Pancreas (tissue), 10 donors: Measurements from ENCODE around the gene BAIAP2L1. TPM values are rescaled to one million over a fixed set of nuclear protein-coding genes. Genes with fewer than 3 reads are reported as not detected.
A peak's percentile ranks its signal among the peaks of the same experiment; 100 is the strongest.

Experiments used
- ATAC-seq, 4 donors: fragments of 200-7000 bp; cut with Tn5 transposase; one replicate each; pipeline versions ENCODE4 v1.8.0 to v1.9.1; 2020; ENCODE audit warnings: mild to moderate bottlenecking in 4 of 4, moderate library complexity in 4 of 4
- DNase-seq, 6 donors: peaks; one replicate each; pipeline ENCODE4 v3.0.0-alpha.2; 2020
- FAIRE-seq: peaks from 2 replicates; lab custom pipeline; 2012; peaks lifted over from hg19 to GRCh38; lab: Jason Lieb, UNC
- H3K27ac ChIP-seq, 4 donors: fragments of 200-600 bp; sonication (generic); 1 replicate in 3 of 4; 2 replicates in 1 of 4; pipeline versions ENCODE4 v1.5.0 to v1.8.0; 2020
- H3K27me3 ChIP-seq, 4 donors: fragments of 200-600 bp; one replicate each; pipeline ENCODE4 v1.8.0; 2021
- H3K36me3 ChIP-seq, 3 donors: fragments of 200-600 bp; sonication (generic) in 1 of 3; one replicate each; pipeline versions ENCODE4 v1.5.0 to v1.8.0; 2020 to 2021
- H3K4me1 ChIP-seq, 3 donors: fragments of 200-600 bp; one replicate each; pipeline ENCODE4 v1.8.0; 2021
- H3K4me3 ChIP-seq, 4 donors: fragments of 200-600 bp; sonication (generic) in 2 of 4; one replicate each; pipeline versions ENCODE4 v1.5.0 to v1.8.0; 2020 to 2021
- H3K9me3 ChIP-seq, 4 donors: fragments of 200-600 bp; one replicate each; pipeline ENCODE4 v1.8.0; 2021
- WGBS, 2 donors: extraction: QIAGEN DNeasy Blood & Tissue Kit; methylation state at CpG; one replicate each; pipeline ENCODE4 v1.1.7; 2013; 5-methylcytosine and 5-hydroxymethylcytosine counted together
- intact Hi-C, 3 donors: fragments of 100-400 bp; cut with DNase I; formaldehyde crosslinking; loops; one replicate each; pipeline versions ENCODE4 v1.11.1 to v1.14.2; 2022
- polyA plus RNA-seq, 2 donors: library from polyadenylated mRNA; stranded (reverse); fragments of 200-250 nt; gene quantifications; one replicate each; pipeline ENCODE4 v1.2.3, GENCODE V29; 2013
- total RNA-seq, 6 donors: library from RNA; stranded (reverse); fragmentation: NEBNext Ultra II Directional in 4 of 6; extraction: Animal tissue kit (Norgen Biotek cat#: 25700) in 4 of 6; gene quantifications; one replicate each; pipeline versions ENCODE4 v1.2.1 to v1.2.4, GENCODE V29; 2021 to 2023
- TF ChIP-seq, protein P1 (sequence below), 4 donors: fragments of 200-600 bp; sonication (generic) in 3 of 4; IDR thresholded peaks; one replicate each; pipeline versions ENCODE4 v1.5.0 to v1.8.0; 2021; ENCODE audit warnings: antibody characterized with exemption in 4 of 4
- donor health status: healthy with polysubstance abuse.
- donor health status: DM: no; HTN: no; CAD: no; lungs with moderate emphysema.
- donor health status: DM: no; HTN: no; CAD: no.
- donor health status: control.
- donor health status: control.
- donor health status: Bipolar disorder and iron deficiency.
- donor health status: DM: yes; HTN: yes; CAD: no.
- donor health status: DM: no; HTN: no; CAD: no.
- donor health status: DM: no; HTN: no; CAD: no.
- donor health status: DM: yes; HTN: yes; CAD: no.

Gene BAIAP2L1
- total and polyA plus RNA-seq, 8 donors, result 17.9 to 31.5 (median 22.2) TPM

GRCh38 chr7:98249106-98249505, 151.8 kb downstream of the BAIAP2L1 start:
- Histone ChIP-seq H3K4me3 (no peak overlapping the region), H3K4me1 (peaks cover 0 to 20% (median 14%) of the 10 kb centered on the region in 3 donors), H3K9me3 (no peaks in the 10 kb centered on the region), H3K36me3 (no peaks in the 10 kb centered on the region), H3K27me3 (no peaks in the 10 kb centered on the region), H3K27ac (peak overlapping the region in 2 of 4 donors; percentile 6 to 35)
- DNase-seq, result no peak
- intact Hi-C loops, result no loop called here
- TF ChIP-seq, protein P1, sequence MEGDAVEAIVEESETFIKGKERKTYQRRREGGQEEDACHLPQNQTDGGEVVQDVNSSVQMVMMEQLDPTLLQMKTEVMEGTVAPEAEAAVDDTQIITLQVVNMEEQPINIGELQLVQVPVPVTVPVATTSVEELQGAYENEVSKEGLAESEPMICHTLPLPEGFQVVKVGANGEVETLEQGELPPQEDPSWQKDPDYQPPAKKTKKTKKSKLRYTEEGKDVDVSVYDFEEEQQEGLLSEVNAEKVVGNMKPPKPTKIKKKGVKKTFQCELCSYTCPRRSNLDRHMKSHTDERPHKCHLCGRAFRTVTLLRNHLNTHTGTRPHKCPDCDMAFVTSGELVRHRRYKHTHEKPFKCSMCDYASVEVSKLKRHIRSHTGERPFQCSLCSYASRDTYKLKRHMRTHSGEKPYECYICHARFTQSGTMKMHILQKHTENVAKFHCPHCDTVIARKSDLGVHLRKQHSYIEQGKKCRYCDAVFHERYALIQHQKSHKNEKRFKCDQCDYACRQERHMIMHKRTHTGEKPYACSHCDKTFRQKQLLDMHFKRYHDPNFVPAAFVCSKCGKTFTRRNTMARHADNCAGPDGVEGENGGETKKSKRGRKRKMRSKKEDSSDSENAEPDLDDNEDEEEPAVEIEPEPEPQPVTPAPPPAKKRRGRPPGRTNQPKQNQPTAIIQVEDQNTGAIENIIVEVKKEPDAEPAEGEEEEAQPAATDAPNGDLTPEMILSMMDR (IDR thresholded peaks at IDR 0.05), result no peak
- 80 to 83% methylated on average over 6 of the region's 6 CpGs for WGBS, 2 donors
- ATAC-seq, result no peak
- no peak for FAIRE-seq

DNA sequence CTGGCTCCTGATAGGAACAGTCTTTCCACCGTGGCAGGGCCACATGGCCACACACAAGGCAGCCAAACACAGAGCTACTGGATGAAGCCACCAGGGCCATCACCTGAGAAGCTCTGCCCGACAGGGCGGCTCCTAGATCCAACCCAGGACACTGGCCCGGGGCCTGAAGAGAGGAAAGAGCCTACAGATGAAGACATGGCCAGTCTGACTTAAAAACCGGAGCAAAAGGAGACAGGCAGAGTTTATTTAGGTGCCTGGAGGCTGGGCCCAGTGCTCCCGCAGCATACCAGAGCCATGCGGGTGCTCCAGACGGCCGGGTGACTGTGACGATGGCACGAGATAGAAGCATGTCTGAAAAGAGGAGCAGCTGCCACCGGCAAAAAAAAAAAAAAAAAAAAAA, 152.7 kb downstream of the BAIAP2L1 start:
- H3K27me3 ChIP-seq, result no peaks in the 10 kb centered on the region
- 90 to 91% methylated on average over 11 to 12 of the region's 12 CpGs for WGBS, 2 donors
- TF ChIP-seq, protein P1 (IDR thresholded peaks at IDR 0.05), result no peak
- ATAC-seq (no peak), FAIRE-seq (no peak), DNase-seq (peak in 1 of 6 donors; percentile 12)
- no peaks in the 10 kb centered on the region for H3K9me3 ChIP-seq
- intact Hi-C loops, result no loop called here
- peaks cover 0 to 17% (median 9%) of the 10 kb centered on the region in 3 donors for H3K4me1 ChIP-seq
- H3K4me3 ChIP-seq, result no peak overlapping the region
- no peaks in the 10 kb centered on the region for H3K36me3 ChIP-seq
- H3K27ac ChIP-seq, result no peak overlapping the region

DNA sequence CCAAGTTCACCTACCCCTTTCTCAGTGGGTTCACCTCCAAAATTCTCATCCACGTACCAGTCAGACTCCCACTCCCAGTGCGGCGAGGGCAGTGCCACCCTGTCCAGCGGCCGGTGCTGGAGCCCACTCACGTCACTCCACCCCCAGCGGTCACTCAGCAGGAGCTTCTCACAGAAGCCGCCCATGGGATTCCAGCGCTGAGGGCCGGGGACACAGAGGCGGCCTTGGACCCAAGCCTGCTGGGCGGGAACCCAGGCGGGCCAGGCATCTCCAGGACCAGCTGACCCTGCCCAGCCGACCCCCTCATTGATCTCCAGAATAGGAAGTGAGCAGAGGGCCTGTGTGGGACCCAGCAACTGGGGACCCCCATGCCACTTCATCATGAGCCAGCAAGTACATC, 156.0 kb downstream of the BAIAP2L1 start:
- intact Hi-C loops, result no loop called here
- Histone ChIP-seq H3K4me3 (no peak overlapping the region), H3K4me1 (peaks cover 0 to under 1% (median 0%) of the 10 kb centered on the region in 3 donors), H3K9me3 (no peaks in the 10 kb centered on the region), H3K27me3 (no peaks in the 10 kb centered on the region), H3K36me3 (no peaks in the 10 kb centered on the region), H3K27ac (no peak overlapping the region)
- DNase-seq (peak in 3 of 6 donors; percentile 54 to 86 (median 56)), FAIRE-seq (no peak), ATAC-seq (no peak)
- TF ChIP-seq, protein P1 (IDR thresholded peaks at IDR 0.05), result no peak
- 84 to 90% methylated on average over 14 of the region's 14 CpGs for WGBS, 2 donors

DNA sequence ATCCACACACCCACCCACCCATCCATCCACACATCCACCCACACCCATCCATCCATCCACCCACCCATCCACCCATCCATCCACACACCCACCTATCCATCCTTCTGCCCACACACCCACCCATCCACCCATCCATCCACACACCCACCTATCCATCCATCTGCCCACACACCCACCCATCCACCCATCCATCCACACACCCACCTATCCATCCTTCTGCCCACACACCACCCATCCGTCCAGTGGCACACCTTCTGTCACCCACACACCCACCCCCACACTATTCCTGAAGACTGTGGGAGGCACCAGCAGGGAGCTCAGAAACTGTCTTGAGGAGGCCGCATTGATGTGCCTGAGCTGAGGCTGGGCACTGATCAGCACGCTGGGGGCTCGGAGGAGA, 158.0 kb downstream of the BAIAP2L1 start:
- H3K4me3 ChIP-seq, result no peak overlapping the region
- FAIRE-seq (no peak), ATAC-seq (no peak), DNase-seq (no peak)
- TF ChIP-seq, protein P1 (IDR thresholded peaks at IDR 0.05), result no peak
- no peak overlapping the region for H3K27ac ChIP-seq
- 83 to 84% methylated on average over 4 of the region's 4 CpGs for WGBS, 2 donors
- no peaks in the 10 kb centered on the region for H3K4me1 ChIP-seq
- intact Hi-C loops, result no loop called here
- H3K9me3 ChIP-seq, result no peaks in the 10 kb centered on the region
- H3K36me3 ChIP-seq, result no peaks in the 10 kb centered on the region
- no peaks in the 10 kb centered on the region for H3K27me3 ChIP-seq

DNA sequence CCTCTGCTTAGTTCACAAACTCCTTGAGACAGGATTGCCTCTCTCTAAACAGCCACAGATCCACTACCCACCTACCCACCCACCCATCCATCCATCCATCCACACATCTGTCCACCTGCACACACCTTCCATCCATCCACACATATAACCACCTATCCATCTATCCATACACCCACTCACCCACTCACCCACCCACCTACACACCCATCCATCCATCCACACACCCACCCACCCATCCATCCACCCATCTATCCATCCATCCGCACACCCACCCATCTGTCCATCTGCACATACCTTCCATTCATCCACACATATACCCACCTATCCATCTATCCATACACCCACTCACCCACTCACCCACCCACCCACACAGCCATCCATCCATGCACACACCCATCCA, 158.5 kb downstream of the BAIAP2L1 start:
- Histone ChIP-seq H3K36me3 (no peaks in the 10 kb centered on the region), H3K27ac (no peak overlapping the region), H3K27me3 (no peaks in the 10 kb centered on the region), H3K4me1 (no peaks in the 10 kb centered on the region), H3K9me3 (no peaks in the 10 kb centered on the region), H3K4me3 (no peak overlapping the region)
- DNase-seq (no peak), ATAC-seq (no peak), FAIRE-seq (no peak)
- TF ChIP-seq, protein P1 (IDR thresholded peaks at IDR 0.05), result no peak
- intact Hi-C loops, result no loop called here
- WGBS, 2 donors, result 96 to 100% methylated on average over 1 of the region's 1 CpG
